T-helper 1 cell treated with Interleukin-12 subunit alpha and Interleukin-12 subunit beta and Interleukin-4 antibody, amounts not matched to agents 30 ng/mL and 1 ng/mL, for 36 hours (primary cell): ENCODE results near the gene RAB1A. TPM values are rescaled to one million over a fixed set of nuclear protein-coding genes. Genes with fewer than 3 reads are reported as not detected.
"Not testable (repeated sequence)": the region's sequence is repeated elsewhere in the genome, so short reads cannot be mapped to it uniquely, and the experiment has no call there.

Experiments
- intact Hi-C: fragments of 100-400 bp; cut with micrococcal nuclease; formaldehyde crosslinking; loops from one replicate; pipeline ENCODE4 v1.15.1; 2024
- total RNA-seq: library from RNA; stranded (reverse); gene quantifications from 2 replicates; pipeline ENCODE4 v1.2.3, GENCODE V29; 2022

The RAB1A gene
- total RNA-seq: 69.0 and 70.2 TPM in 2 replicates

DNA sequence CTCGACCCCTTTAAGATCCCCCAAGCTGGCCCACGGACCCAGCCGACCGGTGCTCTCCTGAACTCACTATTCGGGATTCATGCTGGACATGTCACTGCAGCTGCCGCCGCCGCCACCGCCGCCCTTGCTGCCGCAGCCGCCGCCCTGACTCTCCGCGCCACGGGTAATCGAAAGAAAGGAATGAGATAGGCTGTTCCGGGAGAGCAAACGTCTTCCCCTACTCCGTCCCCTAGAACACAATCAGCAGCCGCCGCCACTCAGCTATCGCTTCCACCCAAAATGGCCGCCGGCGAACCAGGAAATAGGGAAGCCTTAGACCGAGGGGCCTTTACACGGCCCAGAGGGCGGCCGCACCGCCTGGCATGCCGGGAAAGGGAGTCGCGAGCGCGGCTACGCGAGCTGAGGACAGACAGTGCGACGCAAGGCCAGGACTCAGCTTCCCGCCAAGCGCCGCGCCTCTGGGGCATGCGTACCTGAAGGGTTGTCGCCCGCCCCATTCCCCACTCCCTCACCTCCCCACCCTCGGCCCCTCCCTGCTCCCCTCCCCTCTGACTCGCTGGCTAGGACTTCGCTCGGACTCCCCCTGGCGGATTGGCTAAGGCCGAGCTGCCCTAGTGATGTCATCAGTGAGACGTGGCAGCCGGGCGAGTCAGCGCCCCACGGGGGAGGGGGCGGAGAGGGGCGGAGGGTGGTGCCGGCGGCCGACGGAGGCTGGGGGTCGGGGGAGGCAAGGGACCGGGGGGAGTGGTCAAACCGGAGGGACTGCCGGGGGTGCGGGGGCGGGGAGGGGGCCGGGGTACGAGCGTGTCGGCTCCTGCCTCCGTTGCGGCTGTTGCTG lies at the start of gene RAB1A:
RAB1A (minus strand) TSS at position 281 of the 838 bp plus-strand sequence; CDS start at position 90, 191 bp downstream.
- intact Hi-C loops: loop anchor here (1.0 to 10.0 kb wide), 16 partner anchors 39 to 1542 kb away; partner anchors contain the start of genes ACTR2, AFTPH, MDH1 and SERTAD2

DNA sequence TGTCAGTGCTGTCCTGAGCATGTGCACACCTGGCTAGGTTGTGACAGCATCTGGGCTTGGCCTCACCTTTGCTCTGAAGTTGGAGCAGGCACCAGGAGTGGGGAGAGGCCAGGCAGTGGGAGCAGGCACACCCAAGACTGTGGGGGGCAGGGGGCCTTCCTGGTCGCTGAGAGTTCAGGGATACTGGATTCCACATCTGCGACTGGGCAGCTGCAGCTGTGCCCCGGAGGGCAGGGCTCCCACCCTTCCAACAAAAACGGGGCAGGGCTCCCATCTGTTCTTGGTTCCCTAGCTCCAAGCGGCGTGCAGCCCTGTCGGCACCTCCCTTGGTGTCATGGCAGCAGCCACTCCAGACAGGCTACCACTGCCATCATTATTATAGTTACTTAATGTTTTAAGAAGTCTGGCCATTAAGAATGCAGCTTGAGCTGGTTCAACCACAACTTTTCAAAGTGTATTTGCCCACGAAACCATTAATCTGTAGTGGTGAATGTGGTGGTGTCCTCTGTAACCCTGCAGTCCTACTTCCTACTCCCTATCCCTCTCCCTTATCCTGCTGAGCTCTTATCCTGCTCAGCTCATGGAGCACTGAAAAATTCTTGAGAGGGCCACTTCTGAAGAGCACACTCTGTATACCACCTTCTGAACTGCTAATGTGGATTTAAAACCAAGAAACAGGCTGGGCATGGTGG lies 48.0 kb upstream of the RAB1A start:
- intact Hi-C loops: no loop called here

DNA sequence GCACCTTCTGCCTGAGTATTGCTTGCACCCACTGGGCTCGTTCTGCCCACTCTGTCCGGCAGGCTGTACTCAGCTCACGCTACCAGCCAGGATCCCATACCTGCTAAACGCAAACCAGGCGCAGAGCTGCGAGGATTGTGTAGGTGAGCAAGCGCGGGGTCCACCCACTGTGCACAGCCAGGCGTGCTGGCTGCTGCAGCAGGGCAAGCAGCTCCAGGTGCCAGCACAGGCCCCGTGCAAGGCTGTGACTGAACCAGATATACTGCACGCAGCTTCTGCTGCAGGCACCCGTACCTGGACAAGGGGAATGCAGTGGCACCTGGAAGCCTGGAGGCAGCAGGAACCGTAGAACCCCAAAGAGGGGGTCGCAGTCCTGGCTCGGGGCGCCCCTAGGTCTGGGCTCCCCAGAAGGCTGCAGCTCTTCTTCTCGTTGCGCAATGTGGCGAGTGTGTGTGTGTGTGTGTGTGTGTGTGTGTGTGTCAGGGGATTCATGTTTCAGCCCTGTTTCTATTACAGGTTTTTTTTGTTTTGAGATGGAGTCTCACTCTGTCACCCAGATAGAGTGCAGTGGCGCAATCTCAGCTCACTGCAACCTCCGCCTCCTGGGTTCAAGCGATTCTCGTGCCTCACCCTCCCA lies 46.1 kb upstream of the RAB1A start:
- intact Hi-C loops: no loop called here

DNA sequence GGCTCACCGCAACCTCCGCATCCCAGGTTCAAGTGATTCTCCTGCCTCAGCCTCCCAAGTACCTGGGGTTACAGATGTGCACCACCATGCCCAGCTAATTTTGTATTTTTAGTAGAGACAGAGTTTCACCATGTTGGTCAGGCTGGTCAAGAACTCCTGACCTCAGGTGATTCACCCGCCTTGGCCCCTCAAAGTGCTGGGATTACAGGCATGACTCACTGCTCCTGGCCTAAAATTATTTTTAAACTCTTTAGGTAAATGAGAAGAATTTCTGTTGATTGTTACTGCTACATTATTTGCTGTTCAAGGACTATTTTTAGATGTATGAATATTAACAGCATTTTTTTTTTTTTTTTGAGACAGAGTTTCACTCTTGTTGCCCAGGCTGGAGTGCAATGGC lies 44.1 kb upstream of the RAB1A start:
- intact Hi-C loops: not testable (repeated sequence)

DNA sequence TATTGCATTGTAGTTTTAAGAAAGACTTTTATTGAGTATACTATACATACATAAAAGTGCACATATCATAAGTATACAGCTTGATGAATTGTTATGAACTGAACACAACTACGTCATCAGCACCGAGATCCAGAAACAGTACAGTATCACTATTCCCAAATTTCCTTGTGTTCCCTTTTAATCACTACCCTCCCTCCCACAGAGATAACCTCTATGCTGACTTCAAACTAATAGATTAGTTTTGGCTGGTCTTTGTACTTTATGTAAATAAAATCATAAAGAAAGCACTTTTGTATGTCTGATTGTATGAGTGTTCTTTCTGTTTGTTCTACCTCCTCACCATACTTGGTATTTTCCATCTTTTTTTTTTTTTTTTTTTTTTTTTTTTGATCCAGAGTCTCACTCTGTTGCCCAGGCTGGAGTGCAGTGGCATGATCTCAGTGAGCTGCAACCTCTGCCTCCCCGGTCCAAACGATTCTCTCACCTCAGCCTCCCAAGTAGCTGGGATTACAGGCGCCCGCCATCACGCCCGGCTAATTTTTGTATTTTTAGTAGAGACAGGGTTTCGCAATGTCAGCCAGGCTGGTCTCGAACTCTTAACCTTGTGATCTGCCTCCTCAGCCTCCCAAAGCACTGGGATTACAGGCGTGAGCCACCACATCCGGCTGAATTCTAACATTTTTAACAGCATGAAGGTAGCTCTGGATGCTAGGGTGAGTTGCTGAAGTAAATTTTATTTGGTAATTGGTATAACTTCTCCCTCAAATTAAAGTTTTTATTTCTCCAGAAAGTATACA lies 43.3 kb upstream of the RAB1A start:
- intact Hi-C loops: no loop called here

DNA sequence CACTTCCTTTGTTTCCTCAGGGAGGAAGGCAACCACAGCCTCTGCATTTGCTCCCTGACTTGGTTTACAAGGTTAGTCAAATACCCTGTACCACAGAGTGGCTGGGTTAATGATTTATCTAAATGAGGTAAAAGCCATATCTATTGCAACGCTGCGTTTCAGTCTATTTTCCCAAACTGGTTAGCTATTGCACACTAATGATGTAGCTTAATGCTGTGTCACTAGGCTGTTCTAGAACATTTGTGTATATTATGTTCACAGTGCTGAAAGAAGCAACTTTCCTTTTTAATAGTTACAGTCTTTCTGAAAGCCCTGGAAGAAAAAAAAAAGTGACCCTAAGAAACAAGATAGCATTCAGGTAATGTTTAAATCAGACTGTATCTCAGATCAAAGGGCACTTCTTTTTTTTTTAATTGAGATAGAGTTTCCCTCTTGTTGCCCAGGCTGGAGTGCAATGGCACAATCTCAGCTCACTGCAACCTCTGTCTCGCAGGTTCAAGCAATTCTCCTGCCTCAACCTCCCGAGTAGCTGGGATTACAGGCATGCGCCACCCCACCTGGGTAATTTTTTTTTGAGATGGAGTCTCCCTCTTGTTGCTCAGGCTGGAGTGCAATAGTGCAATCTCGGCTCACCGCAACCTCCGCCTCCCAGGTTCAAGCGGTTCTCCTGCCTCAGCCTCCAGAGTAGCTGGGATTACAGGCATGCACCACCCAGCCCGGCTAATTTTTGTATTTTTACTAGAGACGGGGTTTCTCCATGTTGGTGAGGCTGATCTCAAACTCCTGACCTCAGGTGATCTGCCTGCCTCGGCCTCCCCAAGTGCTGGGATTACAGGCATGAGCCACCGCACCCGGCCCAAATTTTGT lies 40.9 kb upstream of the RAB1A start:
- intact Hi-C loops: not testable (repeated sequence)

DNA sequence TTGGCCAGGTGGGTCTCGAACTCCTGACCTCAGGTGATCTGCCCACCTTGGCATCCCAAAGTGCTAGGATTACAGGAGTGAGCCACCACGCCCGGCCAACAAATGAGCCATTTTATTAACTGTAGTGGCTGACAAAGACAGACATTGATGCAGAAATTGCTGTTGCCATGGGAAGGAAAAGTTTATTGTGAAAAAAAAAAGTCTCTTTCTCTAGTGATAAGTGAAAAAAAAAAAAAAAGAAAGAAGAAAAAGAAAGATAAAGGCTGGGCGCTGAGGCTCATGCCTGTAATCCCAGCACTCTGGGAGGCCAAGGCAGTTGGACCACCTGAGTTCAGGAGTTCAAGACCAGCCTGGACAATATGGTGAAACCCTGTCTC lies 39.8 kb upstream of the RAB1A start:
- intact Hi-C loops: loop anchor here (1.0 to 2.0 kb wide), 3 partner anchors 39 to 252 kb away; partner anchors contain the start of gene RAB1A

DNA sequence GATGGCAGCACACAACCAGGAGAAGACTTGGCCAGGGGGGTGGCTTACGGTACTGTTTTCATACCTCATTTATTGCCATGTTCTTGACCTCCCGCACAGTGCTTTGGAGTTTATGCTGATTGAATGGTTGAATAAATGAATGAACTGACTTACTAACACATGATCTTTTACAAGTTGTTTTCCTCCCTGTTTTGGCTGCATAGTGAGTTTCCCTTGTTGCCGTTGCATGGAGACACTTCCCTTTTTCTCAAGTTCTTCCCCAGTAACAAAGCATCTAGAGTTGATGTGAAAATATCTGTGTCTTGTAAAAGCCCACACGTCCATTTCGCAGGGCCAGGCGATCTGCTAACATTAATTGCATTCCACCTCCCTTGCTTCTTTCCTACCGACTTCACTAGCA lies 35.7 kb upstream of the RAB1A start:
- intact Hi-C loops: no loop called here

DNA sequence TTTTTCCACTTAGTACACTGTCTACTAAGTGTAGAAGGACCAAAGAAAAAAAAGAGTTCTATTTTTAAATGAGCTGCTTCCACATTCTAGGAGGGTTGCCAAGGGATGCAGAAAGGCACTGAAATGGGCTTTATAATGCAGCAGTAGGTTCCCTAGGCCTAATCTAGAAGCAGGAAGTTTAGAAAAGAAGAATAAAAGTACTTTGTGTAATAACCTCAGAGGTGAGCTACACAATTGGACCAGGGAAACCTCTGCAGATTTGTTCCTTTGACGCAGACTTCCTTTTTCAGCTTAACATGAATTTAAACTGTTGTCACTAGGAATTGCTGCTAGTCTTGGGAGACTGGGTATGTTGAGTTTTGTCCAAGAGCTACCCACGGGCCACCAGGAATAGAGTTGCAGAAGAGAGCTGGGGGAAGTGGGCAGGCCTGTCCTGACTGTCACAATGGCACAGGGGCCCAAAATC lies 34.6 kb upstream of the RAB1A start:
- intact Hi-C loops: no loop called here

DNA sequence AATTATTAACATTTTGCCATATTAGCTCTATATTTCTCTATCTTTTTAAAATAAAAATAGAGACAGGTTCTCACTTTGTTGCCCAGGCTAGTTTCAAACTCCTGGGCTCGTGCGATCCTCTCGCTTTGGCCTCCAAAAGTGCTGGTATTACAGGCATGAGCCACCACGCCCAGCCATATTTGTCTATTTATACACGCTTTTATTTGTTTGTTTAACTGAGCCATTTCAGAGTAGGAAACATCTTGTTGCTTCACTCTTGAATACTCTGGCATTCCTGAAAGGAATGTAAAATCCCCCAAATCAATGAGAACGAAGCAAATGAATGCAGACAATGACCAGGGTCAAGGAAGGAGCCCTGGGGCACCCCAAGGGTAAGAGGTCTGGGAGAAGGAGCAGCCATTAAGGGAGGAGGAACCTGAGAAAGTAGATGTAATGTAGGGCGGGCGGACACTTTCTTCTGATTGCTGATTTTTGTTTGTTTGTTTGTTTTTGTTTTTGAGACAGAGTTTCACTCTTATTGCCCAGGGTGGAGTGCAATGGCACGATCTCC lies 31.7 kb upstream of the RAB1A start:
- intact Hi-C loops: no loop called here

DNA sequence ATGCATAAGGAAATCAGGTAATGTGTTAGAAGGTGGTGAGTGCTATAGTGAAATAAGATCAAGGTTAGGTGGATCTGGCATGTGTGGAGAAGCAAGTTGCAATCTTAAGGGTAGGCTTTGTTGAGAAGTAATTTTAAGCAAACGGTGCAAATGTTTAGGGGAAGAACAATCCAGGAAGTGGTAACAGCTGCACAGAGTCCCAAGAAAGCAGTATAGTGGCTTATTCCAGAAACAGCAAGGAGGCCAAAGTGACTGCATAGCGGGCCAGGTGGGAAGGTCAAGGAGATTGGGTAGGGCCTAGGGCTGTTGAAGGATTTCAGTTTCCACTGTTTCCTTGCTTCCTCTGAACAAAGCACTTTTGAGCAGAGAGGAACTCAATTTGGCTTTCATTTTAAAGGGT lies 30.0 kb upstream of the RAB1A start:
- intact Hi-C loops: no loop called here

DNA sequence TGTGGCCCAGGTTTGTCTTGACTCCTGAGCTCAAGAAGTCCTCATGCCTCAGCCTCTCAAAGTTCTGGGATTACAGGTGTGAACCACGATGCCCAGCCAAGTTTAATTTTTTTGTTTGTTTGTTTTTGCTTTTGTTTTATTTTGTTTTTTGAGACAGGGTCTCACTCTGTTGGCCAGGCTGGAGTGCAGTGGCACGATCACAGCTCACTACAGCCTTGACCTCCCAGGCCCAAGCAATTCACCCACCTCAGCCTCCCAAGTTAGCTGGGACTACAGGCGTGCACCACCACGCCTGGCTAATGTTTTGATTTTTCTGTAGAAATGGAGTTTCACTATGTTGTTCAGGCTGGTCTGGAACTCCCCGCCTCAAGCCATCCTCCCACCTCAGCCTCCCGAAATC lies 29.4 kb upstream of the RAB1A start:
- intact Hi-C loops: no loop called here

DNA sequence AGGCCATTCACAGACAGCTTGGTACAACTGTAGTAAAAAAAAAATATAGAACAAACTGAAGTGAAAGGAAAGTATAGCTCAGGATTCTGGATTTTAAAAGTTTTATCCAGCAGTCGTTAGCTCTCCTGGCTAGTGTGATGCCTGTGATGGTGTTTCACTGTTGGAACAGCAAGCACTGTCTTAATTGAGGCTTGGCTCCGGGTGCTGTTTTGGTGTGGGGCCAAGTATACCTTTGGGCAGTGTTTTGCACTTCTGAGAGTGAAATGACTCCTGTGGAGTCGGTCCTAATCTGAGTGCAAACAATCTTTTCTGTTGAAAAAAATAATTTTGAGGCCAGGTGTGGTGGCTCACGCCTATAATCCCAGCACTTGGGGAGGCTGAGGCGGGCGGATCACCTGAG lies 28.7 kb upstream of the RAB1A start:
- intact Hi-C loops: no loop called here

DNA sequence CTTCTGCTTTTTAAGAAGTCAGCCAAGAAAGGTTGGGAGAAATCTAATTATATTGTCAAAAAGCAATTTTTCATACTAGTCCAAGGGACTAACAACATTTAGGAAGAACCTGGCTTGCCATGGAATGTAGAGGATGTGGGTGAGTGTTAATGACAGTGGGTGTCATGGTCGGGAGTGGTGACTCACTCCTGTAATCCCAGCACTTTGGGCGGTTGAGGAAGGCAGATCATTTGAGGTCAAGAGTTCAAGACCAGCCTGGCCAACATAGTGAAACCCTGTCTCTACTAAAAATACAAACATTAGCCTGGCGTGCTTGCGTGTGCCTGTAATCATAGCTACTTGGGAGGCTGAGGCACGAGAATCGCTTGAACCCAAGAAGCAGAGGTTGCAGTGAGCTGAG lies 27.9 kb upstream of the RAB1A start:
- intact Hi-C loops: not testable (repeated sequence)

DNA sequence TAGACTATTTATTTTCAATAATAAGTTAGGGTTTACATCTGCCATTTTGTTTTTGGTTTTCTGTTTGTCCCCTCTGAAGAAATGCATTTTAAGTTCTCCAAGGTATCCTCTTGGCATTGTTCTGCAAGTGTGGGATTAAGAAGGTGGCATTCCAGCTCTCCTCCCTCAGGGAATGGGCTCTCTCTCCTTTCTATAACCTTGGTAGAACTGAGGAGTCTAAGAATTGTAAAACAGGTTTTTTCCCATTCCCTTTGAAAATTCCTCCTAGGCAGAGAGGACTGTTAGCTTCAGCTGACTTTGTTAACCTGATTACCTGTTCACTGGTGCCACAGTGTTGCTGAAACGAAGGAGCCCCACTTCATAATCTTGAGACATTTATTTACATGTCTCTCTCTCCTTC lies 26.1 kb upstream of the RAB1A start:
- intact Hi-C loops: no loop called here

DNA sequence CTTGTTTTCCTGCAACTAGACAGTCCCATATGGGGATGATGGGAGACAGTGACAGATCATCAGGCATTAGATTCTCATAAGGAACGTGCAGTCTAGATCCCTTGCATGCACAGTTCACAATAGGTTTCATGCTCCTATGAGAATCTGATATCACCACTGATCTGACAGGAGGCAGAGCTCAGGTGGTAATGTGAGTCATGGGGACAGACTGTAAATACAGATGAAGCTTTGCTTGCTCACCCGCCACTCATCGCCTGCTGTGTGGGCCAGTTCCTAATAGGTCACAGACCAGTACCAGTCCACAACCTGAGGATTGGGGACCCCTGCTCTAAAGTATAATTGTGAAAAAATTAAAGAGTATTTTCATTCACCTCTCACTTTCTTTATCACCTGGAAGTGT lies 23.6 kb upstream of the RAB1A start:
- intact Hi-C loops: no loop called here

DNA sequence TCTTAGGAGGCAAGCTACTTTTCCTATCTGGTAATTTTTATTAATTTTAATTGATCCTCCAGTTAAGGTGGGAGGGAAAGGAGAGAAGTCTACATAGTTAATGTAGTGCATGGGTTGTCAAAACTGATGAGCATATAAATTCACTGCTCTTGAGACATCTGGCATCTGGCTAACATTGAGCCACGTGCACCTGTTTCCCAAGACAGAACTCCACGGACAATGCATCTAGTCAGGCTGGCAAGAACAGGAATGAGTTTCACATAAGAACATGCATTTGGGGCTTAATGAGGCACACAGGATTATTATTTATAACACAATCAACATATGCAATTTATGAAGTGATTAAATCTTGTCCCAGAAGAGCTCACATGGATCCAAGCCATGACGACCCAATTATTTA lies 16.2 kb upstream of the RAB1A start:
- intact Hi-C loops: no loop called here

DNA sequence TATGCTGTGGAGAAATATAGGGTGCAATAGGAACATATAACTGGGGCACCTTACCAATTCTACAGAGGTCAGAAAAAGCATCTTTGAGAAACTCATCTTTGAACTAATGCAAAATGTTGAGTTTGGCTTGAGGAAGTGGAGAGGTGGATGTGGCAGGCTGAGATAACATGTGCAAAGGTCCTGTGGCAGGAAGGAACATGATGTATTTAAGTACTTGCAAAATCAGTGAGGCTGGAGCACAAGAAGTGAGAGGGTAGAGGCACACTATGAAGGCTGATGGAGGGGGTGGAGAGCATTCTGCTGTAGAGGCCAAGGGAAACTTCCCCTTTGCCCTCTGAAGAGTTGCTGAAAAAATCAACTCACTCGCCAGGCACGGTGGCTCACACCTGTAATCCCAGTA lies 14.7 kb upstream of the RAB1A start:
- intact Hi-C loops: no loop called here

DNA sequence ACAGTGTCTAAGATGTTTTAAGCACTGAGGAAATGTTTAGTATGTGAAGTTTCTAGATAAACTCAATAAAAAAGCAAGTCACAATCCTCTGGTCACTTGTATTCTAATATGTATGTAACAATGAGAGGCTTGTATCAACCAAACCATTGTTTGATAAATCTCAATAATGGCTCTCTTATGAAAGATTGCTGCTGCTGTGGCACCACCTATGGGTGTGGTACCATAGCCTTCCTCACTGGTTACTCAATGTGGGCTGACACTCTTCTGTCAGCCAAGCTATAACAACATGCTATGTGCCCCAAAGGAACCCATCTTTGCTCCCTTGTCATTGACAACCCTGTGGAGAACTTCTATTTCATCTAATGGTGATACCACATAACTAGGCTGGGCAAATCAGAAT lies 12.6 kb upstream of the RAB1A start:
- intact Hi-C loops: no loop called here

DNA sequence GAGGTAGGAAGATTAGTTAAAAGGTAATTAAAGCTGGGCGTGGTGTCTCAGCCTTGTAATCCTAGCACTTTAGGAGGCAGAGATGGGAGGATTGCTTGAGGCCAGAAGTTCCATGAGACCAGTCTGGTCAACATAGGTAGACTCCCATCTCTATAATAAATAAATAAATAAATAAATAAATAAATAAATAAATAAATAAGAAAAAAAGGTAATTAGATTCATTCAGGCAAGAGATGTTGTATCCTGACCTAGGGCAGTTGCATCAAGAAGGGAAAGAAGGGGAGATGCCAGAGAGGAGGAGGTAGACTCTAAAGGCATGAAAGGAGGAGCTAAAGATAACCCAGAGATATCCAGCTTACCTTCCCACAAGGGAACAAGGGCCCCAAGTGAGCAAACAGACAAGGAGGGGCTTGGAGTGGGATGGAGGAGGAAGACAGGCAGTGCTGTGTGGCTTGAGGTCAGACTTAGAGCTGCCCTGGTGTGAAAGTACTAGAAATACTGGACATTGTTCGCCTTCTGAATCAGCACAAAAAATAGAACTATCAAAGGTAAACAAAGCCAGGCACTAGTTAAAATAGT lies 7.4 kb upstream of the RAB1A start:
- intact Hi-C loops: loop anchor here (10.0 kb wide), 1 partner anchor 922 kb away; no protein-coding TSS in a partner anchor
